GM18498 (cell line): ENCODE data around the gene MR1.

ENCODE experiments used
- ATAC-seq: cut with Tn5 transposase; IDR thresholded peaks from one replicate; pipeline ENCODE4 v1.9.1; 2021; ENCODE audit warnings: mild to moderate bottlenecking, moderate library complexity; ENCODE audit not compliant: unreplicated experiment

The MR1 gene

GRCh38 chr1:181062836-181063428 lies 29.1 kb downstream of the MR1 start:
- ATAC-seq: peak; percentile 66

- ATAC-seq: no peak
These were observed 30.3 kb downstream of the MR1 start for GRCh38 chr1:181064011-181064623.

DNA sequence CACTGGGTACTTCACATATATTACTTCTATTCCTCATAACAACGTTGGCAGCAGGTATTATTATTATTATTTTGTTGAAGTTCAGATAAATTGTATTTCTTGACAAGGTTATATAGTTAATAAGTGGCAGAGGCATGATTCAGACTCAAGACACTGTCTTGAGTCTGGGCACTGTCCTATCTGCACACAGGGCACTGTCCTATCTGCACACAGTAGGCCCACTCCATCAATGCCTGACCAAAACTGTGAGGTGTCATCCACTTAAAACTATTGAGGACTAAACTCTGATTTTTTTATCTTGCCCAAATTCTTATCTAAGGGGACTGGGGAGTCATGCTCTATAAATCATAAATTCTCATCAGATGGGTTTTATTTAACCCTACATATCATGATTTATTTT lies 30.9 kb downstream of the MR1 start:
- no peak for ATAC-seq

DNA sequence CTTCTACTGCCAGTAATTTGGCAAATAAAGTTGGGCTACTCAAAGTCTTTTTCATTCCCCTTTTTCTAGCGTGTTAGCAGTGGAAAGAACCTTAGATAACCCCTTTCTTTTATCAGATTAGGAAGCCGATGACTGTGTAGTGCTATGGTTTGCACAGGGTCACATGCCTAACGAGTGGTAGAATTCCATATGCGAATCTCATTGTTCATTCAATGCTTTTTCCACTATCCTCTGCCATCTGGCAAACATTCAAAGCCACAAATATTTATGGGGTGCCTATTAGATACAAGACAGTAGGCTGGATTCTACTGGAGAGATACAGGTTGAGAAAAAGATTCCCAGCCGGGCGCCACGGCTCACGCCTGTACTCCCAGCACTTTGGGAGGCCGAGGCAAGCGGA lies 39.9 kb downstream of the MR1 start:
- no peak for ATAC-seq

DNA sequence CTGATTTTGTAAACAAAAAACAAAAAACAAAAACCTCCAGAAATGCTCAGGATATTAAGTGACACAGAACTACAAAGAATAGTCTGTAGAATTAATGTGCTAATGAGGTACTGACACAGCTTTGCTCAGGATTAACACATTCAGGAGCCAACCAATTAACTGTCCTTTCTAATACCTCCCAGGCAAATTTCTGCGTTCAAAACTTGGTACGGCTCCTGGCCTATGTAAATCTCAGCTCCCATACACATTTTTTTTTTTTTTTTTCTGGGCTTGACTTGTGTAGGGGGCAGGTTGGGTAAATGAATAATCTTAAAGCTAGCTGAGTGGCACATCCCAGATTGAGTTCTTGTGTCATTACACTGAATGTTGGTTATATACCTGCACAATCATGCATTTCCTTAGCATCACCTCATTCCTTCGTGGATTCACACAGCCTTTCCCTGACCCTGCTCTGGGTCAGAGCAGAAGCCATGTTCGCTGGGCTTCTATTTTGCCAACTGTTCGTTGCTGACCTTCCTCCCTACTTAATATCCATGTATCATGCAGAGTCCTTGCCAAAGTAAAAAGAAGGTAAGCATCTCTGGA lies 42.1 kb downstream of the MR1 start:
- ATAC-seq: no peak

- ATAC-seq: no peak
These were observed 43.1 kb downstream of the MR1 start for GRCh38 chr1:181076852-181077251.

DNA sequence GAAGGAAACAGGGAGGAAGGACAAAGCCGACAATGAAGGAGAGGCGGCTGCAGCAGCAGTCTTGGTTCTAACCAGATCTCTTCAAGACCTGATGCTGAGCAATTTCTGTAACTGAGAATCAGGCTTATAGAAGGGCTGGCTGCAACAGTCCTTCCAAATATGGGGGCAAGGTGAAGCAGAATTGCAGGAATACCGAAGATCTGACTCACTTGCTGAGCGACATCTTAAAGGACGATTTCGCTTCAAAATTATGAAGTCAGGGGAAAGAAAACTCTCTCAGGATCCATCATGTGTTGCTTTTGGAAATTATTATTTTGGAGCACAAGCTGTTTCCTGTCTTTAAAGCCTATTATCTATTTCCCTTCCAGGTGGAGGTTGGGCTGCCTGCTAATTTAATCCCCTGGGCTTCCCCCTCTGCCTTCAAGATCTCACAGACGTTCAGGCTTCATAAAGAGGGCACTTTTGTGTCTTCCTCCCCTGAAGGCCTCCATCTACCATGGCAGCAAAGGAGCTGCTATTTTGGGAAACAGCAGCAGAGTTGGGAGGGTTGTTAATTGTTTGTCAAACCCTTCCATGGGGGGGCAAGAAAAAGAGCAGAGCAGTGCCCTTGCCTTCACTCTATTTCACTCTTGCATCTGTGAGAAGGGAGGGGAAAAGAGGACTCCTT lies 43.9 kb downstream of the MR1 start:
- no peak for ATAC-seq

GRCh38 chr1:181079382-181079781 lies 45.6 kb downstream of the MR1 start:
- no peak for ATAC-seq

- ATAC-seq: no peak
These were observed 46.1 kb downstream of the MR1 start for GRCh38 chr1:181079920-181080319.

- ATAC-seq: no peak
These were observed 46.8 kb downstream of the MR1 start for GRCh38 chr1:181080556-181080955.

- no peak for ATAC-seq
These were observed 47.6 kb downstream of the MR1 start for GRCh38 chr1:181081395-181081794.

GRCh38 chr1:181083842-181084605 lies 50.2 kb downstream of the MR1 start:
- ATAC-seq: peak; percentile 32

DNA sequence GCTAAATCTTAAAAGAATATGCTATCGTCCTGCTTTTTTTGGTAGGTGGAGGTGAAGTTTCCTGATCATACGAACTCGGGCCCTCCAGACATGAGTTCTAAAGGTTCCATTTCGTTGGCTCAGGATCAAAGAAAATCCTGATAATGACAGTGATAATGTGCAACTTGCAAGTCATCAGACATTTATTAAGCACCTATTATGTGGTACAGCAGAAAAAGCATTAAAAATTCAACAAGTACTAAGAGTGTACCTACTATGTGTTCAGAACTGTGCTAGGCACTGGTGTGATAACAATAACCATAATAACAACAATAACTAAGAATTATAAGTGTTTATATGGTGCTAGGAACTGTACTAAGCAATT lies 50.8 kb downstream of the MR1 start:
- ATAC-seq: no peak

DNA sequence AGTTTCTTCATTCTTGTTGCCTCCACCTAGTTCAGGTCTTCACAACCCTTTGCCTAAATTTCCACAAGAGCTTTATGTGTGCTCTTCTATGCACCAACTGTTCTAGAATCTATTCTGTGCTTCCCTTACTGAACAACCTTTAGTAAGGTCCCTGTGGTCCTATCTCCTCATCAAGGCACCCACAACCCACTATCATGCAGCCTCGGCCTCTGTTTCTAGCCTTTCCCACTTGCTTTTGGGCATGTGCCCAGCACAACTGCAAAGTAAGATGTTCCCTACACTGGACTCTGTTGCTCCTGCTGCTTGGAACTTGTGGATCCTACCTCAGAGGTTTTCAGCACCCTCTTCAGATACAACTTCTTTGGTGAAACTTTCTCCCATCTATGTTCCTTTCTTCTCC lies 52.3 kb downstream of the MR1 start:
- no peak for ATAC-seq

- ATAC-seq: no peak
These were observed 53.1 kb downstream of the MR1 start for GRCh38 chr1:181086926-181087325.

DNA sequence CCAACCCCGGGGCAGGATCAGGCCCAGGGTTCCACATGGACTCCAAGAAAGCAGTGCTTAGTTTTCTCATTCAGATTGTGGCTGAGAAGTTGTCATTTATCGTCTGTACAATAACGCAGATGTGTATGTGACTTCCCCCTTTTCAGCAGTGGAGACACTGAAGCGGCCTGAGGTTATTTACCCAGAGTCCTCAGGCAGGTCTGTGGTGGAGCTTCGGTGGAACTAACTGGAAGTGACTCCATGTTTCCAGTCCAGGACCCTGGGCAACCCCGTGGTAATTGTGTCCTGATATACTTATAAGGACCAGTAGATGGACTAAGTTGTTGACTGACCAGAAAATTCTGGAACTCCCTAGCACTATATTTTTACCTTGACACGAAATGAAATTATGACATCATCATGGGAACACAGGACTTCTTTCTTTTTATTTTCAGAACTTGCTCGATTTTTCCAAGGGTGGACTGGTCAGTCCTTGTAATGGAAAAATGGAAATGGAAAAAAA lies 53.7 kb downstream of the MR1 start:
- ATAC-seq: no peak

DNA sequence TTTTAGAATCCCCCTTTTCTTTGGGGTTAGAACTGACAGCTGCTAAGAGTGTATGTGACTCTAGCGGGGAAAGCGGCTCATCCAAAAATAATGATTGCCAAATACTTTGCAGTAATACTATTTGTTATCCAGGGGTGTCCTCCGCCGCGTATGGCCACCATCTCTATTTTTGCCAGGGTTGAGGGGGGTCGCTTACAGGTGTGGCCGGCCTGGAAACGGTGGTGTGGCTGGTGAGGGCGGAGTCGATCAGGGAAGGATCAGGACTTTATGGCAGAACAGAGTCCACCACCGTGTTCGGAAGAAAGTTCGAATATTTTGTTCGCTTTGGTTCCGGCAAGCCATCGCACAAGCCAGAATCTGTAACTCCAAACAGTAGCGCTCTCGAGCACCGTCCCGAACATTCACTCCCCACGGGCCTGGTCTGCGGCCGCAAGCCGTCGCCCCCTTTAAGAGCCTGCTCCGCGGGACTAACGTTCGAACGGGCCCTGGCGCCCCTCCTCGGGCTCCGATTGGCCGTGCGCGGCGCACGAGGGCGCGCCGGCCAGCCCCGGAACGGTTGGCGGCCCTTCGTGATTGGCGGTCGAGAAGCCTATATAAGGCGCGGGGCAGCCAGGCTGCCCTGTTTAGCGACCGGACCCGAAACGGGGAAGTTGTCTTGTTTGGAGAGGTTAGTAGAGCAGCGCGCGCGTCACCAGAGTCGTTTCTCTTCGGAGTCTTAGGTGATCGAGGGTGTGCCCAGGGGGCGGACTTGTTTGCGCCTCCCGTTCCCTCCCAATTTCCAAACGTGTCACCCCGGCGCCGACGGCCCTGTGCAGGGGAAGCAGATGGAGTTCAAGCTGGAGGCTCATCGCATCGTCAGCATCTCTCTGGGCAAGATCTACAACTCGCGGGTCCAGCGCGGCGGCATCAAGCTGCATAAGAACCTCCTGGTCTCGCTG lies 54.6 kb downstream of the MR1 start, which contains the start of gene IER5:
IER5 (plus strand) TSS at position 622 of the 938 bp plus-strand sequence; CDS start at position 825, 203 bp downstream.
- peak; percentile 77 for ATAC-seq

DNA sequence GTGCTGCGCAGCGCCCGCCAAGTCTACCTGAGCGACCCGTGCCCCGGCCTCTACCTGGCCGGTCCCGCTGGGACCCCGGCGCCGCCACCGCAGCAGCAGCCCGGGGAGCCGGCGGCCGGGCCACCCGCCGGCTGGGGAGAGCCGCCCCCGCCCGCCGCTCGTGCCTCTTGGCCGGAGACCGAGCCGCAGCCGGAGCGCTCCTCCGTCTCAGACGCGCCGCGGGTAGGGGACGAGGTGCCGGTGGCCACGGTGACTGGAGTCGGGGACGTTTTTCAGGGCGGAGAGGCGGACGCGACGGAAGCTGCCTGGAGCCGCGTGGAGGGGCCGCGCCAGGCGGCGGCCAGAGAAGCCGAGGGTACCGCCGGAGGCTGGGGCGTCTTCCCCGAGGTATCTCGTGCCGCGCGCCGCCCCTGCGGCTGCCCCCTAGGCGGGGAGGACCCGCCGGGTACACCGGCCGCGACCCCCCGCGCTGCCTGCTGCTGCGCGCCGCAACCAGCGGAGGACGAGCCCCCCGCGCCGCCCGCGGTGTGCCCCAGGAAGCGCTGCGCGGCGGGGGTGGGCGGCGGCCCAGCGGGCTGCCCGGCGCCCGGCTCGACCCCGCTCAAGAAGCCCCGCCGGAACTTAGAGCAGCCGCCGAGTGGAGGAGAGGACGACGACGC lies 55.4 kb downstream of the MR1 start:
- ATAC-seq: peak; percentile 5
